Measurements from ENCODE around the gene IGF1R.

The IGF1R gene

GRCh38 chr15:98673133-98673532, 24.8 kb downstream of the IGF1R start:
- DNase-seq: no peak

GRCh38 chr15:98674336-98674735, 26.0 kb downstream of the IGF1R start:
- no peak for DNase-seq

GRCh38 chr15:98676586-98677270, 28.4 kb downstream of the IGF1R start:
- no peak for DNase-seq

DNA sequence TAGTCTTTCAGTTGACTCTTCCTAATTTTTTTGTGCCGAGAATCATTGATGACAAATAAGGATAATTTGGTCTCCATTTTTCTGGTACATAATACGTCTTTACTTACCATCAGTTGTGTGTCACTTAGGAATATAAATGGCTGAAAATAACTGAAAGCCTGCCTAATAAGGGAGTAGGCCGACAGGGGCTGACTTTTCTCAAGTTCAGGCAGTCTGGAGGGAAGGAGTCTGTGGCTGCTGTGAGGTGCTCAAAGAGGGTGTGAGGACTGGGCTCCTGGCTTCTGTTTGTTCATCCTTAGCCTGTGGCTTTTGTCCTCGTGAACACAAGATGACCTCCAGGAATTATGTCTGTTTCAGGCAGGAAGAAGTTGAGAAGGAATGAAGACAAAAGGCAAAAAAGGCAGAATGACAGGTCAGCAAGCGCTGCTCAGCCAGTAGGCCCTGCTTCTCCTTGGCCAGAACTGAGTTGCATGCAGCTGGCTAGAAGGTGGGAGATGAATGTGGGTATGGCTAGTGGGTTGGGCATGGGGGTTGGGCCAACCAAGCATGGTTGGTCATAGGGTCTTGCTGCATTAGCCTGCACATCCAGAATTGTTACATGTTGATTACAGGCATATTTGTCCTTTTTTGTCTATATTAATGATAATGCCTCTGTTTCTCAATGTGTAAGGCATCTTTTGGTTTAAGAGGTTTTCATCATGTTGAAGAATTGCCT, 29.2 kb downstream of the IGF1R start:
- no peak for DNase-seq

DNA sequence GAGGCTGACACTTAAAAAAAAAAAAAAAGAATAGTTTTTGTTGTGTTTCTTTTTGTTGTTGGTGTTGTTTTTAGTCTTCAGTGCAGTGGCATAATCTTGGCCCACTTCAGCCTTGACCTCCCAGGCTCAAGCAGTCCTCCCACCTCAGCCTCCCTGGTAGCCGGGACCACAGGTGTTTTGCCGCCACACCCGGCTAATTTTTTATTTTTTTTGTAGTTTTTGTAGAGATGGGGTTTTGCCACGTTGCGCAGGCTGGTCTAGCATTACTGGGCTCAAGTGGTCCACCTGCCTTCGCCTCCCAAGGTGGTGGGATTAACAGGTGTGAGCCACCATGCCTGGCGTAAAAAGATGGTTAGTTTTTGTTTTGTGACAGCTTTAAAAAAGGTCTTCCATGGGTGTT, 30.1 kb downstream of the IGF1R start:
- DNase-seq: no peak

- DNase-seq: no peak
Observed at GRCh38 chr15:98681061-98681460, 32.7 kb downstream of the IGF1R start.

GRCh38 chr15:98682992-98683701, 34.8 kb downstream of the IGF1R start:
- DNase-seq: no peak

DNA sequence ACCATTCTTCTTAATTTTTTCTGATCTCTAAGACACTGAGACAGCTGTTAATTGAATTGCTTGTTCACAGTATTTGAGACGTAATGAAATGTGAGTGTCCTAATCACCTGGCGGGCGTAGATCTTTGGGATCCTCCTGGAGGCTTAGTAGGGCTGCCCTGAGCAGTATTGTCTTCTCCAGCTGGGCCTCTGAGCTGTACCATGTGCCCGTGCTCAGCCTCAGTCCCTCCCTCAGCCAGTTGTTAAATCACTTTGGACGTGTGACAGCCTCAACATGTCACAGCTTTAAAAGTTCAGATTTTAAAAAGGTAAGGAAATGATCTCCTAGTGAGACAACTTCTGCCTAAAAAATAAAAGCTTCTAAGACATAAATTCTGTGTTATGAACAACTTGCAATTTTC, 35.5 kb downstream of the IGF1R start:
- no peak for DNase-seq

GRCh38 chr15:98684436-98684835, 36.1 kb downstream of the IGF1R start:
- DNase-seq: no peak

- no peak for DNase-seq
Observed at GRCh38 chr15:98684995-98685525, 36.7 kb downstream of the IGF1R start.

DNA sequence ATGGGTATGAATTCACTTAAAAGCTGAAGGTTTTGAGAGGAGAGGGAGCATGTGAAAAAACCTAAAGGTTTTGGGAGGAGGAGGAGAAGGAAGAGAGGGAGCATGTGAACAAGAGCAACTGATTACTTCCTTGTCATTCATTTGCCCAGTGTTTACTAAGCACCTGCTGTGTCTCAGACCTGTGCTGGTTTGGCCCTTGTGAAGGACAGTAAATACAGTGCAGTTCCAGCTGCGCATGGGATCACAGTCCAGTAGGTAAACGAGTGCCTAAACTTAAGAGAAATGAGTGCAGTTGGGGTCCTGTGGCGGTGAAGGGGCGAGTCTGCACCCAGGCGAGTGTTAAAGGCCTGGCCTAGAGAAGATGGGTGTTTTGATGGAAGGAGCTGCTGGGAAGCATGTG, 38.6 kb downstream of the IGF1R start:
- DNase-seq: no peak

DNA sequence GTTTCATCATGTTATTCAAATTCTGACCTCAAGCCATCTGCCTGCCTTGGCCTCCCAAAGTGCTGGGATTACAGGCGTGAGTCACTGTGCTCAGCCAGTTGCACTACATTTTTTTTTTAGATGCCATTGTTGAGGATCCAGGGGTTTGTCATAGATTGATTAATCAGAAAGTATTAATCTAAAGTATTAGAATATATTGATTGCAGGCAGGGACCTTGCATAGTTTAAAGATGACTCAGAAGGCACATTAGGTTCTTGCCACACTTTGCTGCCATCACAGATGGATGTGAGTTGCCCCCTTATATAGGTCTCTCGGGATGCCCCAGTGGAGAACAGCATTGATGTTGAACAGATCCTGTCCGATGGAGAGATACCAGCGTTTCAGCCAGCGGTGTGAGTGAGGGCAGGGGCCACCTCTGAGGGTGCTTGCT, 41.1 kb downstream of the IGF1R start:
- no peak for DNase-seq

DNA sequence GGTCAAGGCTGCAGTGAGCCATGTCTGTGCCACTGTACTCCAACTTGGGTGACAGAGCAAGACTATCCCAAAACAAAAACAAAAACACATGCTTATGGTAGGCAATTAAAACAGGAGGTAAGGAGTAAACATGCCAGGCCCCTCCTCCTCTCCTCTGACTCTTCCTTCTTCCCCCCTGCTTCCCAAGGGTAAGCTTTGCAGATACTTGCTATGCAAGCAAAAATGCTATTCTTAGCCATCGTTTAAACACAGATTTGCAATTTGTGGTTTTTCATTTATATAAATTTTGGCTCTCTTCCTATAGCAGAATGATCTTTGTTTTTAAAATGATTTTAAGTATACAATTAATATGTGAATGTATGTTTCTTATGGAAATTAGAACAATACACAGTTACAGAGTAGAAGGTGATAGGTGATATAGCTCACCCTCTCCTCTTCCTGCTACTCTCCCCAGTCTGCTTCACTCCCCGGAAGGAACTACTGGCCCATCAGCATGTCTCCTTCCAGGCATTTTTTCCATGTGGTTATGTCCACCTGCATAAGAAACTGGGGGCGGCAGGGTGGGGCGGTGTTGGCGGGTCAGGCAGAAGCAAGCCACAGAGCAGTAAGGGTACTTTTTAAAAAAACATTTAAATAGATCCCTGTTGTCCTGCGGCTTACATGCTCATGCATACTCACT, 42.1 kb downstream of the IGF1R start:
- no peak for DNase-seq

GRCh38 chr15:98692213-98692612, 43.9 kb downstream of the IGF1R start:
- no peak for DNase-seq

- DNase-seq: no peak
Observed at GRCh38 chr15:98694161-98694560, 45.8 kb downstream of the IGF1R start.

DNA sequence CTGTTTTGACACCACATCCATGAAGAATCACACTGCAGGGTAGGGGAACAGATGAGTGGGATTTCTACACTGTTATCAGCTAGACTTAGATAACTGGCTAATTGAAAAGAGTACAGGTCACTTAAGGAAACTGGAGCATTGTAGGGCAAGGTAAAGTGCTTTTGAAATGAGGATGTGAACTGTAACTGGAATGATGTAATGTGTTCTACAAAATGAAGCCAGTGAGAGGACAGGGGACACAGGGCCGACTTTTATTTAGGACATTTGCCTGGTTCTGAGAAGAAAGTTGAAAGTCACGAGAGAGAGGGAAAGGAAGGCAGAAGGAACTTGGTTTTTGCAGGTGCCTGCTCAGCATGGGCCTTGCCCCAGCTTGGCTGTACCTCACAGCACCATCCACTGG, 50.5 kb downstream of the IGF1R start:
- DNase-seq: no peak

DNA sequence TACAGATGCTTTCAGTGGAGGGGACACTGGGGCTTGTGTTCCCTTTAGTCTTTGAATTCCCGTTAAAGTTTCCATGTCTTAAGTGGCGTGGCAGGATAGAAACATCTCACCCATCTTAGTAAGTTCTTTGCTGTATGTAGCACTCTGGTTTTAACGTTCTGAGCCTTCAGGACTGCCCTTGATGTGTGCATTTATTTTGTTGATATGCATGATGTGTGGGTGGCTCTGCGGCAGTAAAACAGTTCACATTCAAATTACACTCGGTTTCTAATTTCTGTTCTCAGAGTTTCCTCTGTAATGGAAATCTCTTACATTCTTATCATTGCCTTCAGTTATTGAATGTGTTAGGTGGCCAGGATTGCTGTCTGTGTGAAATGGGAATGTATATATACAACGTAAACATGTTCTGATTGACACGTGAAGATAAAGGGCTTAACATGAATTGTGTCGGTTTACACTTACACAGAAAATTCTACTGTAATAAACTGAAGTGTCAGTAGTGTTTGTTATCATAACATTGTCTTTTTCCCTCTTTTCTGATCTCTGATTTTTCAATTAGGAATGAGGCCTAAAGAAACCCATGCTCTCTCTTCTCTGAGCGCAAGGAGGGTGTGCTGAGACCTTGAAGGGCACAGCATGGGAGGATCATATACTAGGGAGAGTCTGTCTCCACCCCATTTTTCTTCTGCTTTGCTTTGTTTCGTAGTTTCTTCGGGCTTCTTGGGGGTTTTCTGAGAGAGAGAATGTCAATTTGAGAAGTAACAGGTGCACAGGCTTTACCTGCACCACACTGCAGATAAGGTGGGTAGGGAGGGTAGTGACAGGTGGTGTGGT, 51.5 kb downstream of the IGF1R start:
- no peak for DNase-seq

DNA sequence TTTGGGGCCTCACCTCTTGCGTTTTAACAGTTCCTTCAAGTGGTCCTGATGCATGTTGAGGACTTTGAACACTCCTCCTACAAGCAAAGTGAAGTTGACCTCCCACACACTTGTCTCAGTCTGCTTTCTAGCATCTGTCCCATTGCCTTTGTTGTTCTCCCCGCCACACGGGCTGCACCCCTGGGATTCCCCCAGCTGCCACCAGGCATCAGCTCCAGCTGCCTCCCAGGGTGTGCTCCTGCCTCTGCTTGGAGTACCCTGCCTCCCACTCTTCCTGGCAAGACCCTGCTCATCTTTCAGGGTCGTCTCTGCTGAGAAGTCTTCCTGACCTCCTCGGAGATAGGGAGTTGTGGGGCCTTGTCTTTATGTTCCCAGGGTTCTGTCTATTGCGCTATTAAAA, 52.2 kb downstream of the IGF1R start:
- DNase-seq: no peak

- no peak for DNase-seq
Observed at GRCh38 chr15:98703126-98703685, 54.9 kb downstream of the IGF1R start.

- DNase-seq: no peak
Observed at GRCh38 chr15:98705070-98705469, 56.7 kb downstream of the IGF1R start.

DNA sequence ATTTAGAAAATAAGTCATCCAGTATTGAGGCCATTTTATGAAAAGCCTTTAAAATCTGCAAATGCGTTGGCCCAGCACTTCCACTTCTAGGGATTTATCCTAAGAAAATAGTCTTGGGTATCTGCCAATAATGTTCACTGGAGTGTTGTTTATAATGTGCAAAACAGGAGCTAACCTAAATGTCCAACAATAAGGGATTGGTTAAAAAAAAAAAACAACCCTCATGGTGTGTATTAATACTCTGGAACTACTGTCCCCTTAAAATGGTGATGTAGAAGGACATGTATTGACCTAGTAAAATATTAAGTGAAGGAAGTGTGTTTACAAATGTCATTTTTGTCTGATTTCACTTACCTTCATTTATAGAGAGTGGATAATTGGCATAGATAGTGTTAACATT, 58.0 kb downstream of the IGF1R start:
- DNase-seq: no peak

DNA sequence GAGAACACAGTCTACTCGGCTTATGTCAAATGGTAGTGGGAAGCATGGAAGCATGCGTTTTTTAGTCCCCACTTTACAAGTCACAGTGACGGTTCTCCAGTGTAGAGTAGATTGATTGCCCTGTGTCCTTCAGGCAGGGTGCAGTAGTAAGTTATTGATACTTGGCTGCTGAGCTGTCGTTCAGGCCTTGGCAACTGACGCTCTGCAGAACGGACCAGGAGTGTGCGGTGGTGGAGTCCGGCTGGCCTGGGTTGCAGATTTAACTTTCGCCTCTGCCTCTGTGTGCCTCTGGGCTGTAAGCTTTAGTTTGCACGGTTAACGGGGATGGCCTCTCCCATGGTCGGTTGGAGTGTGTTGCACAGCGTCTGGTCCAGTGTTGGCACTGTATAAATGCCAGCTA, 58.6 kb downstream of the IGF1R start:
- no peak for DNase-seq

All from CD4-positive, alpha-beta T cell treated with Interferon alpha-2 for 1 hour (primary cell).